ENCODE measurements around the gene CLC.

Gene CLC

DNA sequence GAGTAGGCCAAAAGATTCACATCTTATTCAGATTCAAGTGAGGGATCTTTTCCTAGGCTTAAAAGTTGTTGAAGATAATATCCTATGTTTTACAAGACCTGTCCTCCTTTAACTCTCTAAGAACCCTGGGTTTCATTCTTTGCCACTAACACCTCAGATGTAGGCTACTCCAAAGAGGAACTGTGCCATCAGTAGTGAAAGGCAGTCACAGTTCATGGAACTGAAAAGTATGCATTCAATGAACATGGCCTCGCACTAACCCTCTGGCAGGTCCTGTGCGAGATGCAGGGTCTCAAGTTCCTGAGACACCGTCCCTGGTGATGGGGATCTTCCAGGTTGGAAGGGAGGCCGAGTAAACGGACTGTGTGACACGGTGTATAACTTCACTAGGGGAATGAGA, 29.2 kb downstream of the CLC start:
- Histone ChIP-seq H3K9me3 (no peaks in the 10 kb centered on the region), H3K27me3 (no peaks in the 10 kb centered on the region), H3K36me3 (no peaks in the 10 kb centered on the region), H3K27ac (no peak overlapping the region), H3K4me3 (no peak overlapping the region), H3K4me1 (no peaks in the 10 kb centered on the region)
- TF ChIP-seq, protein P1, sequence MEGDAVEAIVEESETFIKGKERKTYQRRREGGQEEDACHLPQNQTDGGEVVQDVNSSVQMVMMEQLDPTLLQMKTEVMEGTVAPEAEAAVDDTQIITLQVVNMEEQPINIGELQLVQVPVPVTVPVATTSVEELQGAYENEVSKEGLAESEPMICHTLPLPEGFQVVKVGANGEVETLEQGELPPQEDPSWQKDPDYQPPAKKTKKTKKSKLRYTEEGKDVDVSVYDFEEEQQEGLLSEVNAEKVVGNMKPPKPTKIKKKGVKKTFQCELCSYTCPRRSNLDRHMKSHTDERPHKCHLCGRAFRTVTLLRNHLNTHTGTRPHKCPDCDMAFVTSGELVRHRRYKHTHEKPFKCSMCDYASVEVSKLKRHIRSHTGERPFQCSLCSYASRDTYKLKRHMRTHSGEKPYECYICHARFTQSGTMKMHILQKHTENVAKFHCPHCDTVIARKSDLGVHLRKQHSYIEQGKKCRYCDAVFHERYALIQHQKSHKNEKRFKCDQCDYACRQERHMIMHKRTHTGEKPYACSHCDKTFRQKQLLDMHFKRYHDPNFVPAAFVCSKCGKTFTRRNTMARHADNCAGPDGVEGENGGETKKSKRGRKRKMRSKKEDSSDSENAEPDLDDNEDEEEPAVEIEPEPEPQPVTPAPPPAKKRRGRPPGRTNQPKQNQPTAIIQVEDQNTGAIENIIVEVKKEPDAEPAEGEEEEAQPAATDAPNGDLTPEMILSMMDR (IDR thresholded peaks at IDR 0.05): no peak
- no peak for DNase-seq
- intact Hi-C loops (cut with DNase I; ENCODE audit: low total_unique reads): no loop called here

DNA sequence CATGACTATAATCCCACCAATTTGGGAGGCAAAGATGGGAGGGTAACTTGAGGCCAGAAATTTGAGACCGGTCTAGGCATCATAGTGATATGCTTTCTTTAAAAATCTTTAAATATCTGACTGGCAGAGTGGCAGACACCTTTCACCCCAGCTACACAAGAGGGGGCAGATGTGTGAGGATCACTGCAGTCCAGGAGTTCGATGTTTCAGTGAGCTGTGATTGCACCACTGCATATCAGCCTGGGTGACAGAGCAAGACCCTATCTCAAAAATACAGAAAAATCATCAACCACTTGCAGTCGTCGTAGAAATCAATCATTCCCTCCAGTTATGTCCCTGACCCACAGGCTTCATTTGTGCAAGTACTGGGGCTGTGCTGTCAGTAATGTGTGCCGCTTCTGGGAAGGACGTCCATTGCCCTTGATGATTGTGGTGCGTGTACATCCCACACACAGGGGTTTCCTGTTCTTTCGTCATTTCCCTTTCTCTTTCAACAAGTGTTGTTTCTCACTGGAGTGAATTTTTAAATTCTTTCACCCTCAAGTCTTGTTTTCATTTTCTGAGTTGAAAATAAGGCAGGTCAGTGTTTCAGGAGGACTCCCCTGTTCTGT, 32.1 kb downstream of the CLC start:
- no peak for DNase-seq
- H3K36me3 ChIP-seq: no peaks in the 10 kb centered on the region
- TF ChIP-seq, protein P1 (IDR thresholded peaks at IDR 0.05): no peak
- H3K4me1 ChIP-seq: no peaks in the 10 kb centered on the region
- no peaks in the 10 kb centered on the region for H3K9me3 ChIP-seq
- H3K4me3 ChIP-seq: no peak overlapping the region
- H3K27ac ChIP-seq: no peak overlapping the region
- intact Hi-C loops (cut with DNase I; ENCODE audit: low total_unique reads): no loop called here
- H3K27me3 ChIP-seq: no peaks in the 10 kb centered on the region

DNA sequence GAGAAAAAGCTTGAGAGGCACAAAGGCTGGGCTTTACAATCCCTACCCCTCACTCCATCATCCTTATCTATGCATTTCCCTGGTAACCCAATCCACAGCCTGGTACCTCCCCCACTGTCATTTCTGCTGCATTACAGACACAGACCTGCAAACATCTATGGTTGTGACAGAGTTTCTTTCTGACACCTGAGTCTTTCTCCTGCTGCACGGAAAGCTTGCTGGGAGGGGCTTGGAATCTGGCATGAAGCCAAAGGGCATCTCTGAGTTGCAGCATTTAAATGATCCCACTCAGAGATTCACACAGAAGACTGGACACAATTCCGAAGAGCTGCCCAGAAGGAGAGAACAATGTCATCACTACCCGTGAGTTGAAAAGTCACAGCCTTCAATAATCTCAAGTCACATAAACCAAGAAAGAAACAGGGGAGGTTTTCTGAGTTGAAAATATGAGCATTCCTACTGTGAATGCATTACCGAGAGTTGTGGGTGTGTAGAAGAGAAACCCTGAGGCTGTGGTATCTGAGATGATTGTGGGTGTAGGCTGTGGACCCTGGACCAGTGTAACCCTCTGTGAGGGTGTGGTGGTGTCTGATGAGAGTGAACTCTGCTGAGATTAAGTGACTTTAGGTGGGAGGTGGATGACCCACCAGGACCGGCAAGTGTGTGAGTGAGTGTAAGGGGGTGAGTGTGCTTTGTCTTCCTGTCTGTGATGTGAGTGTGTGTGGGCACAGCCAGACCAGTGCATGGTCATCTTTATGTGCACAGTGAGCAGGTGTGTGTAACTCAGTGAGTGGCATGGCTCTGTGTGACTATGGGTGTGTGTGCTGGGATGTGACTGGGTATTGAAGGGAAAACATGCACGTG, 33.4 kb downstream of the CLC start, which contains the start of gene LGALS14:
Gene LGALS14 (plus strand): TSS at position 301 of the 864 bp plus-strand sequence. CDS start 48 bp downstream, at position 349.
- no peak for DNase-seq
- Histone ChIP-seq H3K9me3 (no peaks in the 10 kb centered on the region), H3K4me1 (no peaks in the 10 kb centered on the region), H3K4me3 (no peak within 1 kb of the TSS), H3K27me3 (no peaks in the 10 kb centered on the region), H3K36me3 (no peaks in the 10 kb centered on the region), H3K27ac (no peak within 1 kb of the TSS)
- TF ChIP-seq, protein P1 (IDR thresholded peaks at IDR 0.05): no peak
- intact Hi-C loops (cut with DNase I; ENCODE audit: low total_unique reads): no loop called here

DNA sequence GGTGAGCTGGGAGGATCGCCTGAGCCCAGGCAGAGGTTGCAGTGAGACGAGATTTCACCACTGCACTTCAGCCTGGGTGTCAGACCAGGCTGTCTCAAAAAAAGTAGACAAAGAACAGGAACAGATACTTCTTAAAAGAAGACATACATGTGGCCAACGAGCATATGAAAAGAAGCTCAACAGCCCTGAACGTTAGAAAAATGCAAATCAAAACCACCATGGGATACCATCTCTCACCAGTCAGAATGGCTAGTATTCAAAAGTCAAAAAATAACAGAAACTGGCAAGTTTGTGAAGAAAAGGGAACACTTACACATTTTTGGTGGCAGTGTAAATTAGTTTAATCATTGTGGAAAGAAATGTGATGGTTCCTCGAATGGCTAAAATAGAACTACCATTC, 36.5 kb downstream of the CLC start:
- no peak overlapping the region for H3K27ac ChIP-seq
- H3K27me3 ChIP-seq: no peaks in the 10 kb centered on the region
- H3K36me3 ChIP-seq: no peaks in the 10 kb centered on the region
- no peak for DNase-seq
- no peaks in the 10 kb centered on the region for H3K9me3 ChIP-seq
- TF ChIP-seq, protein P1 (IDR thresholded peaks at IDR 0.05): no peak
- H3K4me1 ChIP-seq: no peaks in the 10 kb centered on the region
- no peak overlapping the region for H3K4me3 ChIP-seq
- intact Hi-C loops (cut with DNase I; ENCODE audit: low total_unique reads): no loop called here

DNA sequence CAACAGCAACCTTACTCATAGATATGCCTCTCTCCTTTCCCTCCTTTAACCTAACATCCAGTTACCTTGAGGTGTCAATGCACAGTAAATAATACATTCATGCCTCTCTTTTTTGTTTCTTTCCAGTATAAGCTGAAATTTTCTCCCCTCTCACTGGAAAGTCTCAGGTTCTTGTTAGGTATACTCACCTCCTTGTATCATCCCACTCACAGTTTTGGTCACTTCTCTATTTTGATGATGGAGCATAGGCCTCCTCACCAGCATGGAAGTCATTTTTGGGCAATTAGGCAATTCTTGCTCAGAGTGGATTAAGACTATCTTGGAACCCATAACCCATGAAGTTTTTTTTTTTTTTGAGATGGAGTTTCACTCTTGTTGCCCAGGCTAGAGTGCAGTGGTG, 39.3 kb downstream of the CLC start:
- TF ChIP-seq, protein P1 (IDR thresholded peaks at IDR 0.05): no peak
- intact Hi-C loops (cut with DNase I; ENCODE audit: low total_unique reads): no loop called here
- Histone ChIP-seq H3K27ac (no peak overlapping the region), H3K36me3 (no peaks in the 10 kb centered on the region), H3K4me3 (no peak overlapping the region), H3K9me3 (no peaks in the 10 kb centered on the region), H3K4me1 (no peaks in the 10 kb centered on the region), H3K27me3 (no peaks in the 10 kb centered on the region)
- no peak for DNase-seq
